Skeletal muscle cell (primary cell): Measurements from ENCODE around the gene ABCE1.

Experiments
- DNase-seq: peaks from one replicate; pipeline ENCODE4 v3.0.0-alpha.2; 2010; ENCODE audit warnings: low read depth
- H3K4me3 ChIP-seq: 2 replicates; pipeline ENCODE4 v1.5.1; 2011; ENCODE audit warnings: low read depth, mild to moderate bottlenecking, control low read depth, low read length, moderate library complexity

ABCE1 gene

GRCh38 chr4:145168581-145169187, 70.6 kb downstream of the ABCE1 start:
- no peak overlapping the region for H3K4me3 ChIP-seq
- DNase-seq: no peak

GRCh38 chr4:145170223-145170622, 72.1 kb downstream of the ABCE1 start:
- no peak overlapping the region for H3K4me3 ChIP-seq
- no peak for DNase-seq

GRCh38 chr4:145171911-145172310, 73.8 kb downstream of the ABCE1 start:
- H3K4me3 ChIP-seq: no peak overlapping the region
- no peak for DNase-seq

GRCh38 chr4:145176641-145177432, 78.7 kb downstream of the ABCE1 start:
- no peak for DNase-seq
- no peak overlapping the region for H3K4me3 ChIP-seq

GRCh38 chr4:145177511-145177905, 79.4 kb downstream of the ABCE1 start:
- DNase-seq: no peak
- peak overlapping the region; percentile 67 for H3K4me3 ChIP-seq

GRCh38 chr4:145177906-145178538, 79.9 kb downstream of the ABCE1 start:
- peak overlapping the region; percentile 67 for H3K4me3 ChIP-seq
- no peak for DNase-seq

- DNase-seq: no peak
- H3K4me3 ChIP-seq: peak overlapping the region; percentile 67
These were observed 80.7 kb downstream of the ABCE1 start for GRCh38 chr4:145178740-145179280.
